GM18868 (cell line): ENCODE data around the gene DKK1.

Source experiments
- ATAC-seq: cut with Tn5 transposase; IDR thresholded peaks from one replicate; pipeline ENCODE4 v1.9.1; 2021; ENCODE audit warnings: mild to moderate bottlenecking, moderate library complexity; ENCODE audit not compliant: unreplicated experiment

The DKK1 gene

GRCh38 chr10:52316500-52316899 is 2.4 kb downstream of the DKK1 start:
- ATAC-seq: no peak

- ATAC-seq: no peak
Measured at GRCh38 chr10:52318136-52318701, 4.1 kb downstream of the DKK1 start.

- no peak for ATAC-seq
Measured at GRCh38 chr10:52318822-52319464, 4.9 kb downstream of the DKK1 start.

- no peak for ATAC-seq
Measured at GRCh38 chr10:52319926-52320325, 5.8 kb downstream of the DKK1 start.

- ATAC-seq: no peak
Measured at GRCh38 chr10:52322323-52322722, 8.2 kb downstream of the DKK1 start.

GRCh38 chr10:52322936-52323335 is 8.9 kb downstream of the DKK1 start:
- ATAC-seq: no peak

GRCh38 chr10:52326382-52326781 is 12.3 kb downstream of the DKK1 start:
- no peak for ATAC-seq

- ATAC-seq: no peak
Measured at GRCh38 chr10:52331638-52332364, 17.7 kb downstream of the DKK1 start.

GRCh38 chr10:52332815-52333214 is 18.7 kb downstream of the DKK1 start:
- no peak for ATAC-seq

- no peak for ATAC-seq
Measured at GRCh38 chr10:52334595-52334994, 20.5 kb downstream of the DKK1 start.

- ATAC-seq: no peak
Measured at GRCh38 chr10:52335665-52336064, 21.6 kb downstream of the DKK1 start.

- no peak for ATAC-seq
Measured at GRCh38 chr10:52337225-52337624, 23.1 kb downstream of the DKK1 start.

- no peak for ATAC-seq
Measured at GRCh38 chr10:52343439-52343838, 29.4 kb downstream of the DKK1 start.

- no peak for ATAC-seq
Measured at GRCh38 chr10:52346394-52347326, 32.6 kb downstream of the DKK1 start.

GRCh38 chr10:52347327-52347667 is 33.2 kb downstream of the DKK1 start:
- ATAC-seq: no peak

- ATAC-seq: no peak
Measured at GRCh38 chr10:52348037-52348564, 34.0 kb downstream of the DKK1 start.

GRCh38 chr10:52351914-52352330 is 37.8 kb downstream of the DKK1 start:
- no peak for ATAC-seq

GRCh38 chr10:52353205-52353604 is 39.1 kb downstream of the DKK1 start:
- no peak for ATAC-seq

- ATAC-seq: no peak
Measured at GRCh38 chr10:52353960-52354394, 39.9 kb downstream of the DKK1 start.

- no peak for ATAC-seq
Measured at GRCh38 chr10:52357971-52358370, 43.9 kb downstream of the DKK1 start.

- no peak for ATAC-seq
Measured at GRCh38 chr10:52359441-52359840, 45.4 kb downstream of the DKK1 start.
